Tibial nerve (tissue), 4 donors: Measurements from ENCODE around the gene SLC35A1. TPM values are rescaled to one million over a fixed set of nuclear protein-coding genes. Genes with fewer than 3 reads are reported as not detected.

Experiments used
- DNase-seq, 2 donors: peaks; one replicate each; pipeline ENCODE4 v3.0.0-alpha.2; 2019; ENCODE audit warnings: low spot score in 2 of 2
- H3K27ac ChIP-seq, 4 donors: fragments of 200-600 bp; sonication (generic) in 3 of 4; one replicate each; pipeline ENCODE4 v1.5.1; 2017 to 2019; ENCODE audit warnings: mild to moderate bottlenecking in 1 of 4
- H3K27me3 ChIP-seq, 2 donors: fragments of 200-600 bp; sonication (generic) in 1 of 2; one replicate each; pipeline versions ENCODE4 v1.5.1 to v1.6.0; 2017 to 2019
- H3K36me3 ChIP-seq, 3 donors: fragments of 200-600 bp; sonication (generic); one replicate each; pipeline ENCODE4 v1.5.1; 2018 to 2019
- H3K4me1 ChIP-seq, 4 donors: fragments of 200-600 bp; sonication (generic) in 3 of 4; one replicate each; pipeline ENCODE4 v1.5.1; 2017 to 2019
- H3K4me3 ChIP-seq, 4 donors: fragments of 200-600 bp; sonication (generic) in 3 of 4; one replicate each; pipeline ENCODE4 v1.5.1; 2017 to 2019; ENCODE audit warnings: mild to moderate bottlenecking in 1 of 4, moderate library complexity in 1 of 4
- H3K9me3 ChIP-seq, 4 donors: fragments of 200-600 bp; sonication (generic) in 3 of 4; one replicate each; pipeline ENCODE4 v1.5.1; 2017 to 2019
- CTCF ChIP-seq, 5 experiments: fragments of 200-600 bp in 3 of 5; fragments of 450-650 bp in 2 of 5; sonication (generic) in 3 of 5; IDR thresholded peaks; one replicate each; pipeline ENCODE4 v1.5.1; 2016 to 2019; ENCODE audit warnings: antibody characterized with exemption in 5 of 5, mild to moderate bottlenecking in 3 of 5, moderate library complexity in 2 of 5
- EP300 ChIP-seq, 2 donors: sonication (generic); formaldehyde crosslinking; IDR thresholded peaks; one replicate each; pipeline ENCODE4 v1.6.1; 2017; ENCODE audit warnings: antibody characterized with exemption in 2 of 2, mild to moderate bottlenecking in 1 of 2
- POLR2A ChIP-seq, 2 donors: fragments of 450-650 bp; IDR thresholded peaks; one replicate each; pipeline ENCODE4 v1.6.1; 2017; ENCODE audit warnings: antibody characterized with exemption in 2 of 2, mild to moderate bottlenecking in 2 of 2, moderate library complexity in 2 of 2
- WGBS, 2 donors: methylation state at CpG; one replicate each; pipeline ENCODE4 v1.1.5; 2018; 5-methylcytosine and 5-hydroxymethylcytosine counted together
- total RNA-seq, 4 donors: library from RNA; depleted of rRNA; stranded (reverse); fragments of >200 nt; gene quantifications; one replicate each; pipeline ENCODE4 v1.1.0, GENCODE V29; 2016

SLC35A1 gene
- total RNA-seq, 4 donors from 2014 or later = 23.7 to 35.8 (median 26.3) TPM

DNA sequence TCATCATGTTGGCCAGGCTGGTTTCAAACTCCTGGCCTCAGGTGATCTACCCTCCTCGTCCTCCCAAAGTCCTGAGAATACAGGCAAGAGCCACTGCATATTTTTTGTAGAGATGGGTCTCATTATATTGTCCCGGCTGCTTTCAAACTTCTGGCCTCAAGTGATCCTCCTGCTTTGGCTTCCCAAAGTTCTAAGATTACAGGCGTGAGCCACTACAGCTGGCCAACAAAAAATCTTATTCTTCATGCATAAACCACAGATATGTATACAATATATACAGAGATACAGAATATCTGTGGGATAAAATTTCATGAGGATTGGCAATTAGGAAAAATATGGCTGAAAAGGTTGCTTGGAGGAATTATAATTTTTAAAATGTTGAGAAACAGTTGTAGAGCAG, 49.9 kb downstream of the SLC35A1 start:
- H3K27ac ChIP-seq = no peak overlapping the region
- TF ChIP-seq EP300 (IDR thresholded peaks at IDR 0.05) = no peak
- TF ChIP-seq CTCF (IDR thresholded peaks at IDR 0.05) = no peak
- no peak for TF ChIP-seq POLR2A (IDR thresholded peaks at IDR 0.05)
- no peak overlapping the region for H3K4me3 ChIP-seq
- peaks cover 0 to 54% (median 10%) of the 10 kb centered on the region in 3 donors for H3K36me3 ChIP-seq
- no peaks in the 10 kb centered on the region for H3K4me1 ChIP-seq
- 96 to 97% methylated on average over 3 of the region's 3 CpGs for WGBS, 2 donors
- no peaks in the 10 kb centered on the region for H3K9me3 ChIP-seq
- no peaks in the 10 kb centered on the region for H3K27me3 ChIP-seq
- no peak for DNase-seq

DNA sequence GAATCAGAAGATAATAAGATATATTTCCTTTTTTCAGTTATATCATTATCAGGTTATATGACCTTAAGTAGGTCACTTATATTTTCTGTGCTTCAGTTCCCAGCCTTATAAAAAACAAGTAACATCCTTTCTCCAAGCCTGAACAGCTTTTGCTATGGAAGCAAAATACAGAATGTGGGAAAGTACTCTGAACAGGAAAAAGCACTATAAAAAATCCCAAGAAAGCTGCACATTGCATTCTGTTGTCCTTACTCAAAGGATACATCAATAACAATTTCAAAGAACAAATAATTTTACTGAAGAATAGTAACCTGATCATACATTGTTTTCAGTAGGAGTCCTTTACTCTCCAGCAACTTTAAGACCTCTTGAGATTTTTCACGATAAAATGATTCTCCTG, 56.4 kb downstream of the SLC35A1 start:
- Histone ChIP-seq H3K4me1 (no peaks in the 10 kb centered on the region), H3K36me3 (peaks cover 0 to 42% (median 0%) of the 10 kb centered on the region in 3 donors), H3K27me3 (no peaks in the 10 kb centered on the region), H3K27ac (no peak overlapping the region), H3K9me3 (no peaks in the 10 kb centered on the region), H3K4me3 (no peak overlapping the region)
- WGBS, 2 donors = 90 to 96% methylated on average over 1 of the region's 1 CpG
- no peak for DNase-seq
- no peak for TF ChIP-seq POLR2A (IDR thresholded peaks at IDR 0.05)
- TF ChIP-seq EP300 (IDR thresholded peaks at IDR 0.05) = no peak
- TF ChIP-seq CTCF (IDR thresholded peaks at IDR 0.05) = no peak

DNA sequence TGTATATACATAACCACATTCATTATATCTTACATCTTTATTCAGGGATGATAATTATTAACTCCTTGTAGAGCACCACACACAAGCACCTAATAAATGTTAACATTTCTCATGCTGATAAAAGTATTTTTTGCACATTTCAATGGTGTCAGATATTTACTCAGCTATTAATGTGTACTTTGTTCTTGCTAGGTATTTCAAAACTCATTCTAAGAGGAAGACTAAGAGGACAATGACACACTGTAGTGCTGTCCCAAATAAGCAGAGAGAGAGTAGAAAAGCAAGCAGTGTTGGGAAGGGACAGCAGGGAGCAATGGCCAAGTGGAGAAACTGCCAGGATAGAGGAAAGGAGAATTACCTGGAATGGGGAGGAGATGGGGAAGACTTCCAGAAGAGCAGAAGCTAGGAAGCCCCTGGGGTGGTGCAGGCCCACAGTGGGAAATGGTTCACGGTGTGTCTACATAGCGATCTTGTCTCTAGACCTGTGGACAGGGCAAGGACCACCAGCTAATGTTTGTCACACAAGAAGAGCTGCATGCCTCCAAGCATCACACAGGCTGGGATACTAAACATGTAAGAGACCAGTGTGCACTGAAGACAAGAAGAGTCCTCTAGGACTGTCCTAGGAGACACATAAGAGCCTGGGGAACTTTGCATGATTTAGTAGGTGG, 61.7 kb downstream of the SLC35A1 start:
- DNase-seq = no peak
- H3K4me3 ChIP-seq = no peak overlapping the region
- peaks cover 0 to 3% (median 0%) of the 10 kb centered on the region in 4 donors for H3K4me1 ChIP-seq
- no peaks in the 10 kb centered on the region for H3K9me3 ChIP-seq
- H3K27me3 ChIP-seq = no peaks in the 10 kb centered on the region
- no peak overlapping the region for H3K27ac ChIP-seq
- TF ChIP-seq EP300 (IDR thresholded peaks at IDR 0.05) = no peak
- no peak for TF ChIP-seq POLR2A (IDR thresholded peaks at IDR 0.05)
- no peak for TF ChIP-seq CTCF (IDR thresholded peaks at IDR 0.05)
- WGBS, 2 donors = 89 to 92% methylated on average over 2 of the region's 2 CpGs
- peaks cover 0 to 35% (median 5%) of the 10 kb centered on the region in 3 donors for H3K36me3 ChIP-seq

GRCh38 chr6:87538510-87539260, 65.9 kb downstream of the SLC35A1 start:
- DNase-seq = no peak
- 97 to 100% methylated on average over 1 of the region's 1 CpG for WGBS, 2 donors
- peaks cover 0 to 53% (median 5%) of the 10 kb centered on the region in 3 donors for H3K36me3 ChIP-seq
- TF ChIP-seq CTCF (IDR thresholded peaks at IDR 0.05) (no peak), EP300 (IDR thresholded peaks at IDR 0.05) (no peak)
- H3K4me3 ChIP-seq = no peak overlapping the region
- H3K4me1 ChIP-seq = peaks cover 0 to 3% (median 0%) of the 10 kb centered on the region in 4 donors
- no peak overlapping the region for H3K27ac ChIP-seq
- H3K27me3 ChIP-seq = no peaks in the 10 kb centered on the region
- no peaks in the 10 kb centered on the region for H3K9me3 ChIP-seq

- TF ChIP-seq CTCF (IDR thresholded peaks at IDR 0.05) (no peak), EP300 (IDR thresholded peaks at IDR 0.05) (no peak), POLR2A (IDR thresholded peaks at IDR 0.05) (no peak)
- Histone ChIP-seq H3K27ac (no peak overlapping the region), H3K27me3 (no peaks in the 10 kb centered on the region), H3K4me1 (peaks cover 0 to under 1% (median 0%) of the 10 kb centered on the region in 4 donors), H3K9me3 (no peaks in the 10 kb centered on the region), H3K4me3 (no peak overlapping the region), H3K36me3 (peaks cover 0 to 59% (median 5%) of the 10 kb centered on the region in 3 donors)
- DNase-seq = no peak
- 82 to 87% methylated on average over 6 of the region's 6 CpGs for WGBS, 2 donors
Measured at GRCh38 chr6:87539554-87539953, 66.8 kb downstream of the SLC35A1 start.
